ACHN (cell line): ENCODE data around the gene RRP36.
"Not testable (repeated sequence)": the region's sequence is repeated elsewhere in the genome, so short reads cannot be mapped to it uniquely, and the experiment has no call there.

Experiments used
- DNase-seq: peaks from one replicate; pipeline ENCODE4 v3.0.0-alpha.2; 2015
- in situ Hi-C: cut with HindIII; loops from 2 replicates; pipeline ENCODE4 v1.10.0; 2017; ENCODE audit warnings: low sequenced_read_pairs, low pct_ligation_motif_present, low pct_unique_long_range_greater_than_20kb

The RRP36 gene, protein sequence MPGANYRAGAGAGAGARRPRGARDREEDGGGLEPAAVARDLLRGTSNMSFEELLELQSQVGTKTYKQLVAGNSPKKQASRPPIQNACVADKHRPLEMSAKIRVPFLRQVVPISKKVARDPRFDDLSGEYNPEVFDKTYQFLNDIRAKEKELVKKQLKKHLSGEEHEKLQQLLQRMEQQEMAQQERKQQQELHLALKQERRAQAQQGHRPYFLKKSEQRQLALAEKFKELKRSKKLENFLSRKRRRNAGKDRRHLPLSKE

DNA sequence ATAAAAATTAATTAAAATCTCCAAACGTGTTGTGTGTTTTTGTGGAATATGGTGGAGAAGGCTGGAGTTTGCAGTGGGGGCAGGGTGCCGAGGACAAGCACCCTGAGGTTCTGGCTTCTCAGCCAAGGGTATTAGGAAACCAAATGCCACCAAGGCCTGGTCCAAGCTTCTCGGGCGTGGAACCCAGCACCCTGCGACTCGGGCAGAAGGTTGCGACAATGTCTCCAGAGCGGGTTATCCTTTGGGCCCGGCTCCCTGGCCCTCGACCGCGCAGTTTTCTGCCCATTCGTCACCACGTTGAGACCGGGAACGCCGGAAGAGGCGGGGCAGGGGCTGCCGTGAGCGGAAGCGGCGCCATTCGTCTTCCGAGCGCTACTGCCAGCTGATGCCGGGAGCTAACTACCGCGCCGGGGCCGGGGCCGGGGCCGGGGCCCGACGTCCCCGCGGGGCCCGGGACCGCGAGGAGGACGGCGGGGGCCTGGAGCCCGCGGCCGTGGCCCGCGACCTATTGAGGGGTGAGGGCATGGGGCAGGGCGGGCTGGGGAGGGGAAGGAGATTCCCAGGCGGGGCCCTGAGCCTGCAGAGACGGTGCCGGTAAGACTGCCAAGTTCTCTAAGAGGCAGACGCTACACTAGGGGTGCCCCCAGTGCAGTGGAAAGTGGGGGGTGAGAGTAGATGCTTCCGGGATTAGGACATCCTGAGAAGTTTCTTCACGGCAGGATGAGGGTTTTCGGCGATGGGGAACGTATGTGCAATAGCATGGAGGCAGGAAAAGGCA, at the start of gene RRP36:
Gene RRP36 (plus strand): TSS at position 354 of the 778 bp plus-strand sequence. CDS start 32 bp downstream, at position 386.
- DNase-seq = peak; percentile 72
- in situ Hi-C loops = no loop called here

DNA sequence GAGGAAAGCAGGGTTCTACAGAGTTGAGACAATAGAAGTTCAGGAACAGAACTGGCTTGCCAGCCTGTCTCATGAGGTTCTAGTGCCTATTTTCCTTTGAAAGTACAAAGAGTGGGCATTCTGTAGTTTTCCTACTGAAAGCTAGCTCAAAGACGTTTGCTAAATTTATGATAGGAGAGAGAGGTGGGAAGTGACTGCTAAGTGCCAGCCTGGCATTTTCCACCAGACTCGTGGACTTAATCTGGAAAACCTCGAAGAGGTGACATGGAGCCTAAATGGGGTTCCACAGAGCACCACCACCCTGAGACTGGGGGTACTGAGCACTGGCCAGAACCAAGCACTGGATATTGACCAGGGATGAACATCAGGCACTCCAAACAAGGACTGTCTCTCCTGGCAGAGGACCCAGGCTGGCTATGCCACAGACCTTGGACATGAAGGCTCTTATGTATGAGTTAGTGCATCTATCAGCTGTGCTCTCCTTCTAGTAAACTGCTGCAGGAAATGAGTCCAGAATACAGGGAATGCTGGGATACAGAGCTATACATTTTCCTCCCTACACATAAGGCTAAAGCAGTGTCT, 49.6 kb upstream of the RRP36 start:
- in situ Hi-C loops = no loop called here
- DNase-seq = no peak

DNA sequence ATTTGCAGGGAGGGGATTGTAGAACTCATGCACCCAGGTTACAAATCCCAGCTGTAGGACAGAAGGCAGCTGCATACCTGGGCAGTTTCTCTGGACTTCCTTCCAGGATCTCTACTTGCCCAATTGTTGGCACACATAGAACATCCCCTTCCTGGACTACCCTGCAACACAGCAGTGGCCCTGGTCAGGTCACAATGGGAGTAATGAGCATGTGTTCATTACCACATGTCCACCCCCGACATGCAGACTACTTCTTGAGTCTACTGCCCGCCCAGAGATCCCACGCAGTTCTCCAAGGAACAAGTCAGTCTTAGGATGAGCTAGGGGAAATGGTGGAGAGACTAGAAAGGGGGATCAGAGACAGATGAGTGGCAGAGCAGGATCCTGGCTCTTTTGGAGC, 47.5 kb upstream of the RRP36 start:
- in situ Hi-C loops = no loop called here
- no peak for DNase-seq

DNA sequence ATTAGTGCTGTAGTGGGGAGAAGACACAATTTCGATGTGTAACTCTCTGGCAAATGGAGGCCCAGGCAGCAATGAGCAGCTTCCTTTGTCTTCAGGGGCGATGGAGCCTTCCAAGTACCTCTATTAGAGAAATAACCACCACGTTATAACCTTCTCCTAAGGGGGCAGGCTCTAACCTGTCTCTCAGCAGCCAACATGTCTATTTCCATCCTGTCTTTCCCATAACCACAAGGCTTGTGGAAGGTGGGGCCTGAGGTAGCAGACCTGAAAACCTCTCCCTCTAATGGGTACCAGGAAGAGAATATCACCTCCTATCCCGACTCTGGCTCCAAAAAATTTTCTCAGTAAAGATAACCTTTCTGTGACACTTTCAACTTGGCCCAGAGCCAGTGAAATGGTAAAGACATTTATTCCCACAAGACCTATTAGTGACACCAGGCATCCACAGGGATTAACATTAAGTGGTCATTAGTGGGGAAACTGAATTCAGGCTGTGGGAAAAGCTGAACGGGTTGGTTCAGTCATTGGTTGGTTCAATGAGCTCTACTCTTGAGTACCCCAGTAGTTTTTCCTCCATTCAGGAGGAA, 46.4 kb upstream of the RRP36 start:
- in situ Hi-C loops = no loop called here

DNA sequence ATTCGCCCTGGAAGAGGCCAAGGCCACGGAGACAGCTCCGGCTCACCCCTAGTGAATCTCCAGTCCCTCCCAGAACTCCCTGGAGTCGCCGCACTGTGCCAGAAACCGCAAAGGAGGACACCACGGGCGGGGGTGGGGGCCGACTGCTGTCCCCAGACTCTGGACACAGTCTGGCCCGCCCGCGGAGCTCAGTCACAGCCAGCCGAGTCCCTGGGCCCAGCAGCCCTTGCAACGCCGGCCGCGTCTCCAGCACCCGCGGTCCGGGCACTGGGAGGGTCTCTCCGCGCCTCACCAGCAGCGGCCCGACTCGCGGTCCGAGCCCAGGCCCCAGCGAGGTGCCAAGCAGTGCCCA, 43.0 kb upstream of the RRP36 start:
- in situ Hi-C loops = no loop called here
- DNase-seq = peak; percentile 17

More for the DNA sequence above, 46.4 kb upstream of the RRP36 start:
- no peak for DNase-seq

DNA sequence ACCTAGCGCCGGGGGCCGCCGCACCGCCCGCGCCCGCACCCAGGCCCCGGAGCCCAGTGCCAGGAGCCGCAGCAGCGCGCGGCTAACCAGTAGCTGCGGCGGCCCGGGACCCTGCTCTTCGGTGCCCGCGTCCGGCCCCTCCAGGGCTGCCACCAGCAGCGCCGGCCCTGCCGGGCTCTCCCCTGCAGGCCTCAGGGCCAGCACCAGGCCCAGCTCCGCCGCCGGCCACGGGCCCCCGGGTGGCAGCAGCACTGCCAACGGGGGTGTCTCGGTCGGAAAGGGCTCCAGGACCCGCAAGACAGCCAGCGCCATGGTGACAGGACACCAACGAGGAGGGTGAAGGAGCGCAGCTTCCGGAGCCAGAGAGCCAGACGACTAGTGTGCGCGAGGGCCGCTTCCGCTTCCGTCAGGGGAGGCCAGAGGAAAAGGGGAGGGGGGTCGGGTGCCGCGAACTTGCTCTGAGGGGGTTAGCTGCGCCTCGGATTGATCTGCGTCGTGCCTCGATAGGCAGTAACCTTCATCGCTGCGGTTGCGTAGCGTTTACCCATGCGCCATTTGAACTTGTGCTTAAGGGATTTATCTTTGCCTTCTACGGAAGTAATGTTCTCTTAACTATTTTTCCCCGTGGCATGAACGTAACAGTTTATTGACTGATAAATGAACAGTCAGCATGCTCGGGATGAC, 42.4 kb upstream of the RRP36 start, which contains the start of gene PEX6:
Gene PEX6 (minus strand): TSS at position 343 of the 684 bp plus-strand sequence. CDS start 31 bp downstream, at position 312.
- DNase-seq = peak; percentile 68
- in situ Hi-C loops = no loop called here

DNA sequence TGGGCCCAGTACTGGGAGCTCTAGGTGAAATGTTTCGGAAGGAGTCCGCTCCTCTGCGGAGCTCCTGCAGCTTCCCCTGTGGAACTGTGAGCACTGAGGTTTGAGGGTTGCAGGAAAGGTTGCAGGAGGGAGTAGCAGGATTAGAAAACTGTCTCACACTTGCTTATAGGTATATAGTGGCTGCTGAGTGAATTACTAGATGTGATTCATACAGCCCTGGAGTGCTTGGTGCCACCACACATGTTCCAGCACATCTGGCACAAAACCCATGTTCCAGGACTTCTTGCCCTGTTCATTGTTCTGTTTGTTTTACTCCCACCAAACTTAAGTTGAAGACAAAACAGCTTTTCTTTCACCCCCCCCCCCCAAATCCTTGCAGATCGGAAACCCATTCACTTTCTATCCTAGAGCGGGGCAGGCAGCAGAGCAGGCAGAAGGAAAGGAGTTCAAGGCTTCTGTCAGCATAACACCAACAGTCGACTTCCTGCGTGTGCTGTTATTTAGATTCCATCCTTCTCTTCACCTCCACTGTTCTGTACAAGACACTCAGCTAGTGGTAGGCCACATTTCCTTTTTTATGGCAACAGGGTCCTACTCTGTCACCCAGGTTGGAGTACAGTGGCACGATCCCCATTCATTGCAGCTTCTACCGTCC, 41.8 kb upstream of the RRP36 start:
- in situ Hi-C loops = no loop called here
- no peak for DNase-seq

DNA sequence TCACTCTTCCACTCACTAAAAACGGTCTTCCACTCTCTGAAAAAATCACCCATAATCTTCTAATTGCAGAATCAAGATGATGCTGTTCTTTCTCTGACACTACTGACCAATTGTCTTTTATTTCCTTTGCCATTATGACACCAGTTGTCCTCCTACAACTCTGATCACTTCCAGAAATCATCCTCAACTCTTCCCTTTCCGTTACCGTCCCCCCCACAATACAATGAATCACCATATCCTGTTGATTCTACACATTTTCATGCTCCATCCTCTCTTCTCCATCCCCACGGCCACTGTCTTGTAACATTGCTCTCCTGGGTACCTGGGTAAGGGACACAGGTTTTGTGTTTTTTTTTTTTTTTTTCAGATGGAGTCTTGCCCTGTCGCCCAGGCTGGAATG, 39.6 kb upstream of the RRP36 start:
- in situ Hi-C loops = no loop called here
- DNase-seq = no peak

DNA sequence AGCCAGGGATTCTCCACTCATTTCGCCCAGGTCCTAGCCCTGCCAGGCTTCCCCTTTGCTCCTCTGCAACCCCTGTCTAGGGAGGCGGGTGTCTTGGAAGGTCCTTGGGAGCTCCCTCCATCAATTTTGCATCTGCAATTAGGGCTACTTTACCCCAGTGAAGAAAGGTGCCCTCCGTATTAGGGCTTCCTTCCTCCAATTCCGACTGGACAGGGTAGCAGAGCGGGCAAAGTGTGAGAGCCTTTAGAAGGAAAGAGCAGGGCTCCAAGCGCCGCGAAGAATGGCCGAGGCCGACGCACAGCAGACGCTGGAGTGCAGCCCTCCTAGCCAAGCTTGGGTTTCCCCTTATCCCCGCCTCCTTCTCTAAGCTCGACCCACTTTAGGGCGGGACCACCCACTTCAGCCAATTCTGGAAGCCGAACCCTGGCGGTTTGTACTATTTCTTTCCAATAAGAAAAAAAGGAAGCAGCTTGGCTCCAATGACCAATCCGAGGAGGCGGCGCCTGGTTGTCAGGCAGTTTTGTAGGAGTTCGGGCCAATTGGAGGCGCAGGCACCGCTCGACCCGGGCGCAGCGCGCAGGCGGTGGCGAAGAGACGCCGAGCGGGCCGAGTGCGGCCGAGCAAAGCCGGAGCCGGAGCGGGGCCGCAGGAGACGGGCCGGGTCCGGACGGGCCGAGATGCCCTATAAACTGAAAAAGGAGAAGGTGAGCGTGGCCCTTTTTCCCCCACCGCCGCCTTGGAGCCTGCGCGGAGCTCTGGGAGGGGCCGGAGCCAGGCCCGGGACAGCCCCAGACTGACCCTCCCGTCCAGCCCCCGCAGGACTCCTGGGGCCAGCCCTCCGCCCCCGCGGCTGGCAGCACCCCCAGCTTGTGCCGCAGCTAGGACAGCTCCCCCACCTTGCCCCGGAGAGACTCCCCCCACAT, 37.2 kb upstream of the RRP36 start, which contains the start of gene PPP2R5D:
Gene PPP2R5D (plus strand): TSS at position 570 of the 923 bp plus-strand sequence. CDS start 108 bp downstream, at position 678.
- DNase-seq = peak; percentile 97
- in situ Hi-C loops = no loop called here

DNA sequence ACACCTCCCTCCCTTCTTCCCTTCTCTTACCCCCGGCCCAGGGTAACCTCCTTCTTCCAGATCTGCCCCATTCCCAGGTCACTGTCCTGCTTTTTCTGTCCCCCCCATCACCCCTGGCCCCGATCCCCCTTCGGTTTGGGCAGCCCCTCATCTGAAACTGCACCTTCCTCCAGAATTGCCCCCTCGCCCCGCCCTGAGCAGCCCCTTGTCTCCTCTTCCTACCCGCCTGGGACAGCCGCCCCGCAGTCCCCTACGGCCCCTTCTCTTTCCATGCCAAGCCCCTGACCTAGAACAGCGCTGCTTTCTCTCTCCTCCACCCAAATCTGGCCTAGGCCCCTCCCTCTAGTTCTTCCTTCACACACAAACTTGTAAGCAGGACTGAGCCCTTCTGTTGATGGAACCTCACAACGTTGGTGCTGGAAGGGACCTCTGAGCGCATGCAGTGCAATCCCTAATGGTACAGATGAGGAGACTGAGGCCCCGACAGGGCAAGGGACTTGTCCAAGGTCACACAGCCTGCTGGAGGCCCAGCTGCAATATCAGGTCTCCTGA, 36.4 kb upstream of the RRP36 start:
- in situ Hi-C loops = no loop called here
- DNase-seq = no peak

DNA sequence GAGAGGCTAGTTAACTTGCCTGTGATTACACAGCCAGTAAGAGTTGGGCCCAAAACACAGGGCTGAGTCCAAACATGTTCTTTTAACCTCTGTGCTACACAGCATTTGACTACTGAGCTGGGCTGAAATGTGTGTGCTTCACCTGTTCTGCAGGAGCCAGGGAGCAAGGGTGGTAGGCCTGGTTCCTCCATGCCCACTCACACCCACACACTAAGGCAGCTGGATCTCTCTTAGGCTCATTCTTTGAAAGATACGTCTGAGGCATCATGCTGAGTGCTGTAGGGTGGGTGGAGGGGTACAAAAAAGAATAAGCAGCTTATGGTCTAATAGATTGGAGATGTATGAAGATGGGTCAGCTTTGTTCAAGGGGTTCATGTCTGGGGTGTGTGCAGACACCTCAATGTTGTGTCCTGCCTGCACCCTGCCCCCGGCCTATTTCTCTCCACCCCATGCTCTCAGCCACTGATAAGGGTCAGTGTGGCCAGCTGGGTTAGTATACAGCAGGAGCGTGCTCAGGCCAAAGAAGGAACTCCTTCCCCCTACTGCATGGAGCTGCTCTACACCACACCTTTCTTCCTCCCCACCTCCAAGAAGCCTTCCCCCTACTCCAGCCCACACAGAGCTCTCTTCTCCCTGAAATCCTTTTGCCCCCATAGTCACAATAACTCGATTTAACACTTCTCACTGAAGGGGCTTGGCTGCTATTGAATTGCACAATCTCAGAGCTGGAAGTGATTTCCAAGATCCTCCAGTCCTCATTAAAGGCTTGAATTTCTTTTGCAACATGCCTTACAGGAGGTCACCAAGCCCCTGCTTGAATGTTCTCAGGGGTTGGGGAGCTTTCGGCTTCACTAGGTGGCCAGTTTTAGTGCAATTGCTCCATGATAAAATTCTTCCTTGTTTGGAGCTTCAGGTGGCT, 33.6 kb upstream of the RRP36 start:
- no peak for DNase-seq
- in situ Hi-C loops = no loop called here

DNA sequence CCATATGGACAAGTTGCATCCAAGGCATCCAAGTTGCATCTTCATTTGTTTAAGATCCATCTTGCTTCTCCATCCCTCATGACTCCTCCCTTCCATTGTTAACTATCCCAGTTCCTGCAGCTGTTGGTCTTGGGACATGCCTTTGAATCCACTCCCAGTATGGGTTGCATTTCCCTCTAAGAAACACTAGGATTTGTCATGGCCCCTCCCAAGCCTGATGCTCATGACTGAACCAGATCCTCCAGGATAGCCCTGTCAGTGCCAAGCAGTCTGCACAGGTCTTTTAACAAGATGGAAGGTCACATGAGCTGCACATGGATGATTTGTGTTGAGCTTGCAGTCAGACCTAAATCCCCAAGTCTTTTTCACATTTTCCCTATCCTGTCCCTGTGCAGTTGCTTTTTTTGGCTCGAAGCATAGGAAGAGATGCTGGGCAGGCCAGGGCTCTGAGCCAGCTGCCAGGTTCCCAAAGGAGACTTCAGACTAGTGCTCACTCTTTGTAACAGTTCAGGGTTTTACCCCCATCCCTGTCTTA, 32.9 kb upstream of the RRP36 start:
- no peak for DNase-seq
- in situ Hi-C loops = no loop called here

DNA sequence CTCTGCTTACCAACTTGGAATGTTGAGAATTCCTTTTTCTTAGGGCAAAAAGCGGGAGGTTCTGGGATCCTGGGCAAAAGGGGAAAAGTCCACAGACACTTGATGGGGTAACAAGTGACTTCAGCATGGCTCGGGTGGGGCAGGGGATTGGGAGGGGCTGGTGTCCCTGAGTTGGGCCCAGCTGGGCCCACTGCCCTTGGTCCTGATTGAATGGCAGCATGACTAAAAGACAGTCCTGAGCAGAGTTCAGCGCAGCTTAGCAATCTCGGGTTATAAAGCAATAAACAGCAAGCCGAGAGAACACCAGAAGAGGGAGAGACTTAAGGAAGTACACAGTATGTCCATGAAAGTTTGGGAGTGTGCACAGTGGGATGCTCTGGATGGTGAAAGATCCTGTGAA, 31.5 kb upstream of the RRP36 start:
- in situ Hi-C loops = no loop called here
- no peak for DNase-seq

DNA sequence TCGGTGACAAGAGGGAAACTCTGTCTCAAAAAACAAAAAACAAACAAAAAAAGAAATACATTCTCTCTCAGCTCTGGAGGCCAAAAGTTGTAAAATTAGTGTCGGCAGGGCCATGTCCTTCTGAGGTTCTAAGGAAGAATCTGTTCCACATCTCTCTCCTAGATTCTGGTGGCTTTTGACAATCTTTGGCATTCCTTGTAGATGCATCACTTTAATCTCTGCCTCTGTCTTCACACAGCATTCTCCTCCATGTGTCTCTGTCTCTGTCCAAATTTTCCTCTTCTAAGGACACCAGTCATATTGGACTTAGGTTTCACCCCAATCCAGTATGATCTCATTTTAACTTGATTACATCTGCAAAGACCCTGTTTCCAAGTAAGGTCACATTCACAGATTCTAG, 28.0 kb upstream of the RRP36 start:
- in situ Hi-C loops = no loop called here
- no peak for DNase-seq

DNA sequence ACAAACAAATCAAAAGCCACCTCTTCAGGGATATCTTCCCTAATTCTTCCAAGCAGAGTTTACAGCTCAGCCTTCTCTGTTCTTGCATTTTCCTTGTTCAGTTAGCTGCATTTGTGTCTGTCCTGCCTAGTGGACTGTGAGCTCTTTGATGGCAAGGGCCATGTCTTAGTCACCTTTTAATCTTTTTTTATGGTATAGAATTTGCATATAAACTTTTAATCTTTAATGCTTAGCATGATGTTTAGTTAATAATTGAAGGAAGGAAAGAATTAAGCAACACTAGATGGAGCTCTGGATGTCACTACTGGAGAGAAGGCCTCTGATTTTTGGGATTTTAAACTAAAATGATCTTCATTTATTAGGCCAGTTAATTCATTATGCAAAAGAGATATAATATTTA, 24.9 kb upstream of the RRP36 start:
- in situ Hi-C loops = no loop called here
- DNase-seq = peak; percentile 7

DNA sequence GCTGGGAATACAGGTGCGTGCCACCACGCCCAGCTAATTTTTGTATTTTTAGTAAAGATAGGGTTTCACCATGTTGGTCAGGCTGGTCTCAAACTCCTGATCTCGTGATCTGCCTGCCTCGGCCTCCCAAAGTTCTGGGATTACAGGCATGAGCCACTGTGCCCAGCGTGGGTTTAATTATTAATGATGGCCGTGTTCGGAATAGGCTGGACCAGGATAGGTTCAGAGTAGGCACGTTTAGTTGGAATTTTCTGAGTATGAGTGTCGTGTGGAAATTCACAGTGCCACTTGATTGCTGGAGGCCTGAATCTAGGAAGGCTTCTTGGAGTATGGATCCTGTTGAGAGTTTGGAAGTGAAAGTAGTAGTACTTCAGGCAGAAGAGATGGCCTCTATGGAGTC, 23.2 kb upstream of the RRP36 start:
- in situ Hi-C loops, DNase-seq: not testable (repeated sequence)
